RKO (cell line): ENCODE data around the gene PPT2.
"Not testable (repeated sequence)": the region's sequence is repeated elsewhere in the genome, so short reads cannot be mapped to it uniquely, and the experiment has no call there.

ENCODE experiments used
- DNase-seq: peaks from one replicate; pipeline ENCODE4 v3.0.0-alpha.2; 2016; ENCODE audit warnings: low spot score

Gene PPT2

GRCh38 chr6:32127409-32127716, 26.6 kb upstream of the PPT2 start:
- peak; percentile 46 for DNase-seq

GRCh38 chr6:32127717-32128592, 26.0 kb upstream of the PPT2 start, which contains the start of gene ATF6B:
Gene ATF6B, minus strand, starts transcription at chr6:32128246. Its CDS starts 39 bp downstream, at chr6:32128207.
- DNase-seq = peak; percentile 100

GRCh38 chr6:32128751-32129296, 25.1 kb upstream of the PPT2 start:
- no peak for DNase-seq

- peak; percentile 35 for DNase-seq
Measured at GRCh38 chr6:32129297-32130088, 24.4 kb upstream of the PPT2 start.

- no peak for DNase-seq
Measured at GRCh38 chr6:32131439-32131948, 22.4 kb upstream of the PPT2 start.

GRCh38 chr6:32132110-32132509, 21.8 kb upstream of the PPT2 start:
- DNase-seq = no peak

GRCh38 chr6:32133786-32134185, 20.2 kb upstream of the PPT2 start:
- no peak for DNase-seq

GRCh38 chr6:32137454-32137853, 16.5 kb upstream of the PPT2 start:
- no peak for DNase-seq

GRCh38 chr6:32139590-32139989, 14.4 kb upstream of the PPT2 start:
- DNase-seq = no peak

GRCh38 chr6:32140420-32141046, 13.4 kb upstream of the PPT2 start:
- no peak for DNase-seq

GRCh38 chr6:32144238-32144637, 9.7 kb upstream of the PPT2 start:
- not testable (repeated sequence) for DNase-seq

- DNase-seq = no peak
Measured at GRCh38 chr6:32146287-32146686, 7.7 kb upstream of the PPT2 start.

- DNase-seq = no peak
Measured at GRCh38 chr6:32146687-32147086, 7.3 kb upstream of the PPT2 start.

- DNase-seq = no peak
Measured at GRCh38 chr6:32147401-32148132, 6.4 kb upstream of the PPT2 start.

GRCh38 chr6:32148289-32149091, 5.5 kb upstream of the PPT2 start:
- no peak for DNase-seq

GRCh38 chr6:32149092-32149755, 4.7 kb upstream of the PPT2 start:
- DNase-seq = no peak

GRCh38 chr6:32149932-32150870, 3.7 kb upstream of the PPT2 start:
- no peak for DNase-seq

GRCh38 chr6:32151181-32151862, 2.6 kb upstream of the PPT2 start:
- no peak for DNase-seq
